Measurements from ENCODE around the gene SDCBP2.

GRCh38 chr20:1376007-1376406 lies 47.1 kb upstream of the SDCBP2 start:
- TF ChIP-seq HDAC2 (IDR thresholded peaks at IDR 0.05): no peak
- TF ChIP-seq POLR2AphosphoS2 (IDR thresholded peaks at IDR 0.05; ENCODE audit: low read depth, low read length): no peak
- no peak for TF ChIP-seq RAD21 (IDR thresholded peaks at IDR 0.05; ENCODE audit: insufficient read depth, low read depth, low read length)
- no peak for TF ChIP-seq LARP7 (IDR thresholded peaks at IDR 0.05)
- TF ChIP-seq E2F4 (IDR thresholded peaks at IDR 0.05; ENCODE audit: low read depth, low read length): no peak

Measured in GM12878 (cell line).